RCC 7860 (cell line): Measurements from ENCODE around the gene MAP7.

Source experiments
- DNase-seq: peaks from one replicate; pipeline ENCODE4 v3.0.0-alpha.2; 2015; ENCODE audit warnings: low spot score
- FAIRE-seq: peaks from 2 replicates; lab custom pipeline; 2012; peaks lifted over from hg19 to GRCh38; lab: Jason Lieb, UNC

Gene MAP7

GRCh38 chr6:136350914-136351313, 199.3 kb downstream of the MAP7 start:
- DNase-seq, result no peak
- FAIRE-seq, result no peak

DNA sequence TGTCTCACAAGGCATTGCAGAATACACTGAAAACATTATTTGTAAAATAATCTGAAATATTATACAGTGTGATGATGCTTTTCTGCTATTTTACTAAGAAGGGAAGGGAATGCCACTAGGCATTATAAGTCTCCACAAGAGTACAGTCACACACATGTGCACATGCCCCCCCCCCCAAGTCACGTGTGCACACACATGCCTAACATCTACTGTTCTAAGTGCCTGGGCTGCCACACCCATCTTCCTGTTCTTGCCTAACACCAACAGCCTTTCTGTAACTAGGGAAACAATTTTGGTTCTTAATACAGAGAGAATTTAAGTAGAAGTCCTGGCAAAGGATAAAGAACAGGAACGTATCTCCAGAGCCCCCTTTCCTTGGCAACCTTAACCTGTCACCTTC, 202.4 kb downstream of the MAP7 start:
- FAIRE-seq, result no peak
- DNase-seq, result no peak

GRCh38 chr6:136345145-136345544, 205.1 kb downstream of the MAP7 start:
- FAIRE-seq (no peak), DNase-seq (no peak)

DNA sequence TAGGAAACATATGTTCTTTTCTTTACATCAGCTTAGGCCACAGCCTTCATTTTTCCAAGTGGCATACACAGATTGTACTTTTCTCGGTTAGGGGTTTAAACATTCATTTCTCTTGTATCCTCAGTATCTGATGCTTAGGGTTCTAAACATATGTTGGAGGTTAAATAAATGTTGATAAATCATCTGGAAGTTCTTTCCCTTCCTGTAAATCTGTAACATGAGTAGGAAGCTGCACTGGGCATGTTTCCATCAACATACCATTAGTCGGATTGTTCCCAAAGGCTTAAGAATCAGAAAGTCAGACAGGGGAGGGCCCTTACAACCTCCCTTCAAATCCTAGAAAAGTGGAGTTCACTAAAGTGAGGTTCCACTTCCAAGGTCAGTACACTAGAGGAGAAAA, 205.8 kb downstream of the MAP7 start:
- DNase-seq (no peak), FAIRE-seq (no peak)

- no peak for DNase-seq
Measured at GRCh38 chr6:136343700-136344099, 206.5 kb downstream of the MAP7 start.

GRCh38 chr6:136343275-136343674, 206.9 kb downstream of the MAP7 start:
- DNase-seq (no peak), FAIRE-seq (no peak)

More at GRCh38 chr6:136343700-136344099, 206.5 kb downstream of the MAP7 start:
- no peak for FAIRE-seq

DNA sequence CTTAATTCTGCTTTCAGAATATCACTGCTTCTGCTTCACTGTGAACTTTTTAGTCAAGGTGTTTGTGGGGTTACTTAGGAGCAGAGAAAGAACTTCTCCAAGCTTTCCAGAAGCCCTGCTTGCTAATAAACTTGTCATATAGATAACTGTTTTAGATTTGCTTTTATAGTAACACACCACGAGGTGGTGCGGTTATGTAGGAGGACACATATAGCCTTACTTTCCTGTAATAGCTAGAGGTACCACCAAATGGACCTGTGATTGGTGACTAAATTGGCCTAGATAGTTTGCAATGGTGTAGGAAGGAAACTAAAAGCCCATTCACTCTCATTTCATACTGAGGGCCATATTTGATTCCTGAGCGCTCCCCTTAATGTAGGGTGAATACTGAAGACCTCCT, 208.3 kb downstream of the MAP7 start:
- FAIRE-seq, result no peak
- no peak for DNase-seq

GRCh38 chr6:136341367-136341766, 208.9 kb downstream of the MAP7 start:
- FAIRE-seq (no peak), DNase-seq (no peak)

- DNase-seq, result no peak
- FAIRE-seq, result no peak
Measured at GRCh38 chr6:136338486-136338885, 211.7 kb downstream of the MAP7 start.

DNA sequence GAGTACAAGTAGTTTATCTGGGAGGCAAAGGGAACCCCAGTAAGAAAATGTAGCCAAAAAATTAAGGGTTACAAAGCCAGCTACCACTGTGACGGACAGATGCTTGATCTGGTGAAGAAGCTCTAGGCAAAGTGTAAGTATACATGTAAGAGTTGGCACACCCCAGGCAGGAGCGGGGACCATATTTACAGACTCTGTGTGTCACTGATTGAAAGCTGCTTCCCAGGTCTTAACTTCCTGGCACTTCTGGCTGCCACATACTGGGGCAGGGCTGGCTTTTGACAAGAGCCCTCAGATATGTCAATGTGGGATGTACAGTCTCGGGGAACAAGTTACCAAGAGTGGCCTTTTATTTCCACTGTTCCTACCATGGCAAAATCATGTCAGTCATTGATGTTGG, 212.6 kb downstream of the MAP7 start:
- FAIRE-seq, result no peak

GRCh38 chr6:136337121-136337520, 213.1 kb downstream of the MAP7 start:
- FAIRE-seq (no peak), DNase-seq (no peak)

More for the DNA sequence above, 212.6 kb downstream of the MAP7 start:
- DNase-seq, result no peak

GRCh38 chr6:136335736-136336363, 214.4 kb downstream of the MAP7 start:
- FAIRE-seq, result no peak
- no peak for DNase-seq

GRCh38 chr6:136334853-136335252, 215.4 kb downstream of the MAP7 start:
- DNase-seq, result no peak
- no peak for FAIRE-seq

DNA sequence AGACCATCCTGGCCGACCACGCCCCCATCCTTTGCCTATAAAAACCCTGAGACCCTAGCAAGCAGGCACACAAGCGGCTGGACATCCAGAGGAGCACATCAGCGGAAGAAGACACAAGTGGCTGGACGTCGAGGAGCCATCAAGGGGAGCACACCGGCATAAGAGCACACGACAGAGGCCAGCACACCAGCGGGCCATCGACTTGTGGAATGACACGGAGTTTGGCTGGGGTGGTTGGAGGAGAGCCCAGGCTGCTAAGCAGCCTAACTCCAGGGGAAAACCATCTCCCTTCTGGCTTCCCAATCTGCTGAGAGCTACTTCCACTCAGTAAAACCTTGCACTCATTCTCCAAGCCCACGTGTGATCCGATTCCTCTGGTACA, 215.8 kb downstream of the MAP7 start:
- FAIRE-seq (no peak), DNase-seq (no peak)

- no peak for FAIRE-seq
Measured at GRCh38 chr6:136333824-136334464, 216.3 kb downstream of the MAP7 start.

GRCh38 chr6:136331461-136331860, 218.8 kb downstream of the MAP7 start:
- DNase-seq, result no peak
- no peak for FAIRE-seq

More at GRCh38 chr6:136333824-136334464, 216.3 kb downstream of the MAP7 start:
- no peak for DNase-seq

DNA sequence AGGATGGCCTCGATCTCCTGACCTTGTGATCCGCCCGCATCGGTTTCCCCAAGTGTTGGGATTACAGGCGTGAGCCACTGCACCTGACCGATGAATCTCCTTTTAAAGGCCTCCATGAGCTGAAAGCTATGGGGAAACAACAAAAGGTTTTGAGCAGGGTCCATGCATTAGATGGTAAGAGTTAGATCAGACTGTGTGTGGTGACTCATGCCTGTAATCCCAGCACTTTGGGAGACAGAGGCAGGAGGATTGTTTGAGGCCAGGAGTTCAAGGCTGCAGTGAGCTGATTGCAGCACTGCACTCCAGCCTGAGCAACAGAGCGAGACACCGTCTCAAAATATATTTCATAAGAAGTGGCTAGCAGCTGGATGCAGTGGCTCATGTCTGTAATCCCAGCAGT, 219.6 kb downstream of the MAP7 start:
- DNase-seq (no peak), FAIRE-seq (no peak)

DNA sequence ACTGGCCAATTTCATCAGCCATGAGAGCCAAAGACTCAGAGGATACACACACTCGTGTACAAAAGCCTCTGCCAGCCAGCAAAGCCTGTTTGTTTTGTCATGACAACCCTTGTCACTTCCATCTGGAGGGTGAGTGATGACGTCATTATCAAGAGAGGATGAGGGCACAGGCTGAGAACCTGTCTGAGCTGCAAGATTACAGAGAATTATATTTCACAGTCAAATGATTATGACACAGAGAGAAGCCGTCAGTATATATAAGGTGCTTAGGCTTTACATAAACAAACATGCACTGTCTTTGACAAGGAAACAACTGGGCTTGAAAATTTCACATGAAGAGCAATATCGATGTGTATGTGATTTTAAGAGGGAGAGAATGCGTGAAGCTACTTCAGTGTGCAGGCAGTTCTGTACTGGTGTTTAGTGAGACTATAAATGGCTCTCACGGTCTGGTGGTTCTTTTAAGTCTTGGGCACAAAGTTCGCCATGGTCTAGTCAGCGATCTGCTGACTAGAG, 224.1 kb downstream of the MAP7 start:
- DNase-seq (peak; percentile 18), FAIRE-seq (no peak)

GRCh38 chr6:136324686-136325380, 225.4 kb downstream of the MAP7 start:
- FAIRE-seq (no peak), DNase-seq (no peak)

- DNase-seq (no peak), FAIRE-seq (no peak)
Measured at GRCh38 chr6:136323431-136324112, 226.7 kb downstream of the MAP7 start.

- no peak for DNase-seq
- no peak for FAIRE-seq
Measured at GRCh38 chr6:136319732-136320131, 230.5 kb downstream of the MAP7 start.
